NCI-H1417 (cell line): ENCODE data around the gene EFCAB14.
"Not testable (repeated sequence)": the region's sequence is repeated elsewhere in the genome, so short reads cannot be mapped to it uniquely, and the experiment has no call there.

Experiments used
- DNase-seq, 3 experiments: peaks; one replicate each; lab custom pipeline; 2025; lab: John Stamatoyannopoulos, UW

EFCAB14 gene

DNA sequence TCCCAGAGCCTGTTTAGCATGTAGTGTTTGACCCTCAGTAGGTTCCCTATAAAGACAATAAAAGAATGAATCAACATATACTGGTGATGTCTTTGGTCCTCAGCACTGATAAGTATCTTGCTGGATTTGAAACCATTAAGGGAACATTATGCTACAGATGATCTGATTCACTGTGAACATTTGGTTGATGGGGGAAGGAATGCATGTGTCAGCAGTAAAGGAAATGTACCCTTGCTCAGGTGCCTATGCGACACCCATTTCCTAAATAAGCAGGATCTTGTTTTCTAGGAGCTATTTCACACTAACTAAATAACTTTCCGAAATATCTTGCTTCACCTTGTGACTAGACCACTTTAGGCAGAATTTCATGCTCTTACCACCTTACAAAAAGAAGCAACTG is 34.2 kb downstream of the EFCAB14 start:
- DNase-seq = no peak

DNA sequence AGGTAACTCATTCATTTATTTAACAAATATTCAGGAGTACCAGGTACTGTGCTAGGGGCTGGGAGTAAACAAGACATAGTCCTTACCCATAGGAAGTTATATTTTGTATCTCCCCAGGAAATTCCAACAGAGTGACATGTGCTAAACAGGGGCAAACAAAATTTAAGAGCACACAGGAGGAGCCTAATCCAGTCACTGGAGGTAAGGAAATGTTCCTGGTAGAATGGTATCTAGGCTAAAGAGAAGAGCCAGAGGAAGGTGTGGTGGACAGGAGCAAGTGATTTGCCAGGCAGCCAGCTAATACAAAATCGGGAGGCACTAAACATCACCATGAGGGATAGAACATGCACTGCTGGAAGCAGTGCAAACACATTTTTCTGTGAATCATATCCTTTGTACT is 36.9 kb downstream of the EFCAB14 start:
- no peak for DNase-seq

DNA sequence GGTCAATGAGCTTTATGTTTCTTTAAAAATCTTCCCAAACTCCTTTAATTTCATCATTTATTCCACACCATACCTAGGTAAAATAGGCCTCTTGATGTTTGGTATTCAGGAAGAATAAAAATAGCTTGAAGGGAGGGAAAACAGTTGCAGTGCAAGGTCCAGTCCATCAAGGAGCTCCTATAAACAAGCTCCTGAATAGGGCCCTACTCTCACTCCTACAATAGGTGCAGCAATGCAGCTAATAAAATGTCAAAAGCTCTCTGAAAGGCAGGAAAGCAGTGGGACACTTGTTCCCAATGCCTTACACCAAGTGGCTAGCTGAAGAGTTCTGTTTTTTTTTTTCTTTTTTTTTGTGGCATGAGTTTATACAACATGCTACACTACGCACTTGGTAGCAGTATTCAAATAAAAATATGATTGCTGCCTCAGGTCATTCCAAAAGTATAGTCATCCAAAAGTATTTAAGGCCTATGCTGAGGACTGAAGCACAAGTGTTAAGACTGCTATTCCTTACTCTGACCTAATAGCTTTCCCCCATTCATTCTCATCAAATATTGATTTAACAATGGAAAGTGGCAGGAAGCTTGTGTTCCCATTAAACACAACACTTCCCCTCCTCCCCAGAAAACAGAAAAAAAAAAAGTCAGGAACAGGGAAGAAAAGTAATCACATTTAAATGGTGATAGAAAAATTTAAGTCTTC is 37.4 kb downstream of the EFCAB14 start:
- DNase-seq = peak in 1 of 3 experiments; percentile 25

DNA sequence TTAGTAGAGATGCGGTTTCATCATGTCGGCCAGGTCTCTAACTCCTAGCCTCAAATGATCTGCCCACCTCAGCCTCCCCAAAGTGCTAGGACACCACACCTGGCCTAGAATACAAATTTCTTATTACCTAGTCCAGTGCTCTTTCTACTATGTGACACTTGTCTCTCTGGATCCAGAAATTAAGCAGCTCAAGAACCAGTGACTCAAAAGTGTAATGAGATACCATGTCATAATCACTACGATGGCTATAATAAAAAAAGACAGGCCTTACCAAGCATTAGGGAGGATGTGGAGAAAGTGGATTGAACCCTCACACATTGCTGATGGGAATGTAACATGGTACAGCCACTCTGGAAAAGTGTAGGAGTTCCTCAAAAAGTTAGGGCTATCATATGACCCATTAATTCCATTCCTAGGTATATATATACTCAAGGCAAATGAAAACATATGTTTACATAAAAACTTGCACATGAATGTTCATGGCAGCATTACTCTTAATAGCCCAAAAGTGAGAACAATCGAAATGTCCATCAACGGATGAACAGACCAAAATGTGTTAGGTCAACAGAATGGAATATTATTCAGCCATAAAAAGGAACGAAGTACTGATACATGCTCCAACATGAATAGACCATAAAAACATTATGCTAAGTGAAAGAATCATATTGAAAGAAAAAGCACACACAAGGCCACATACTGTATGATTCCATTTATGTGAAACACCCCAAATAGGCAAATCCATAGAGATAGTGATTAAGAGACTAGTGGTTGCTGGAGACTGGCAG is 38.9 kb downstream of the EFCAB14 start:
- no peak for DNase-seq

DNA sequence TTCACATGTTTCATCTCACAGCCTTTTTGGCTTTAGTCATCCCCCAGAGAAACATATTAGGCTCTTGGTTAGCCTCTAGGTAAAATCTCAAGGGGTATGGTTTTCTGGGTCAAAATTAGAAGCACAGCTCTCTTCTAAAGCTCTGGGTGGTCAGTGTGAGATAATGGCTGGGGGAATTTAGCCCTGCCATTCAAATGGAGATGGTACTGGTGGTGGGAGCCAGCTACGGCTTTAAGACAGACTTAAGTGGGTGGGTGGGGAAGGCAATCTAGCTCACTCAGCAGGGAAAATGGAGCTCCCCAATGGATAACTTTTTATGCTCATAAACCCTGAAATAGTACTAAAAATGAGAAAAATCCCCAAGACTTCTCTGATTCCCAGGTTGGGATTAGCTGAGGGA is 41.6 kb downstream of the EFCAB14 start:
- no peak for DNase-seq

DNA sequence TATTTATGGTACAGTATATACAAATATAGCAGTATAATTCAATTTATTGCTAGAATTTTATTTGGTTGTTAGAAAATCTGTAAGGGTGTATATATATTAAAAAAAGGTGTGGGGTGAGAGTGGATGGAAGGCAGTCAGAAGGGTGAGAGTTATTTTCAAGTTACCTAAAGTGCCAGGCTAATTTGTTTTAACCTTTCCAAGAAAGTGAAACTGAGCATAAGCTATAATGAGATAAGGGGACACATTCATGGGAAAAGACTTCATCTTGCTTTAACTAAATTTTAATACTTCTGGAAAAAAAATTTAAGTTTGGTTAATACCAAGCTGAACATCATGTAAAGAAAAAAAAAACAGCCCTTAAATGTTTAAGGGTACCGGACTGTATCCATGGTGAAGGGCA is 42.4 kb downstream of the EFCAB14 start:
- DNase-seq = no peak

DNA sequence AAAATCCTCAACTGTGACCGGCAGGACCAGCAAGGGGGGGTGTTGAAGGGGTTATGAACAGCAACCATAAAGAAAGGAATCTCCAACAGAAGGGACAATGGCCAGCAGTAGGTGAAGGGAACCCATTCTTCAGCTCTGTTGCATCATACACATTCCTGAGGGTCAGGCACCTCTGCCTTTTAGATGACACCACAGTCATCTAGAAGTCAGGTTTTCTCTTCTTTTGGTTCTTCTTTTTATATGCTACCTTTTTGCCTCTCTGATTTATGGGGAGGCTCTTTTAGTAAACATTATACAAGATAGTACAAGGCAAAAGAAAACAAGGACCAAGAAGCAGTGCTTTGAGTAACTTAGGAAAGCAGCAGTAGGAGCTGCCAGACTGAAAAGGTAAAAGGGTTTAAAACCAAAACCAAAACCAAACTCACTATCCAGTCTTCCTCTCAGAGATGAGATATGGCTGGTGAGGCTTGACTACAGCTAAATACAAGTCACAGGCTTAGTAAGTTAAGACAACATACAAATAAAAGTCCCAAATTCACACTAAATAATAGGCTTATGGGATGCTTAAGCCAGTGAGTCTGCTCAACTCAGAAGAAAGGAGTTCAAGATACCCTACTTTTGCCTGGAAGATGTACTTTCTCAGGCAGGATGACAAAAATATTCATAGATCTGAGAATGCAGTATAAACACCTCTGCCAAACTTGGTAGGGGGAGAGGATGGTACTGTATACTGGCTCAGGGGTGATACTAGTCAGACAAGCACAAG is 43.2 kb downstream of the EFCAB14 start:
- no peak for DNase-seq

DNA sequence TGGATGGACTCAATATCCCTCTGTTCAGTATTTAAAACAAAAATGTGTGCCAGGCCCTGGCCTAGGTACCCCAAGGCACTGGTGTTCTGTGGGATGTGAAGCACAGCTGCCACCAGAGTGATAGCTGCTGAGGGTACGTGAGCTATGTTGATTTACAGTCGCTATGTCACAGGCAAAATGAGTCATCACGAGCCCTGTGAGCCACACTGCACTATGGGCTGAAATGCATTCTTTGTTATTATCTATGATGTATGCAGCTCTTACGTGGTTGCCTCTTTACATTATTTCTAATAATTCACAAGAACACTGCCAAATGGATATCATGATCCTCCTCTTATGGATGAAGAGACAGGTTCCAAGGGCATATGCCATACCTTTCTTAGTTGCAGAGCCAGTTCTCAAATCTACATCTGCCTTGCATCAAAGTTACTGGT is 45.1 kb downstream of the EFCAB14 start:
- DNase-seq = no peak

DNA sequence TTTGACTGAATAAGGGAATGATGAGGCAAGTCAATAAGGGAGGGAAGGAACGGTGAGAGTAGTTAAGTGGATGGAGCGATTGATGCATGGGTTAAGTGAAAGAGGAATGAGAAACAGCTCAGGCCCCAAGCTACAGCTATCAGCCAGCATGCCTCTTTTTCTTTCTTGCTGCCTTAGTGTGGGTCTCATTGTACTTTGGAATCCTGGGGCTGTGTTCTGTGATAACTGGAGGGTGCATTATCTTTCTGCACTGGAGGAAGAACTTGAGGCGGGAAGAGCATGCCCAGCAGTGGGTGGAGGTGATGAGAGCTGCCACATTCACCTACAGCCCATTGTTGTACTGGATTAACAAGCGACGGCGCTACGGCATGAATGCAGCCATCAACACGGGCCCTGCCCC is 46.2 kb downstream of the EFCAB14 start:
- no peak for DNase-seq

DNA sequence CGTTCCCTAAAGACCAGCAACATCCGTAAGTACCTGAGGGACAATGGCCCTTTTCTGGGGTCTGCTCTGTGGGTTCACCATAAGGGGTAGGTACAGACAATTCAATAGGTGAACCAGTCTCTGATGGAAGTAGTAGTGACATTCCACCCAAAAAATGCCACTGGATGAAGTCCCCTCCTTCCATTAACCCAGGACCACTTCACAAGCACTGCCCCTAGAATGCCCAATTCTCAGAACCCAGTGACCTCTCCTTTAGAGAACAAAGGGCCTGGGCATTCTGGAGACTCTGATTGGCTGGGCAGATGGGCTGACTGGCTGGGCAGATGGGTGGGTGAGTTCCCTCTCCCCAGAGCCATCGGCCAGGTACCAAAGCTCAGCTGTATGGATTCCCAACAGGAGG is 47.4 kb downstream of the EFCAB14 start, which contains the start of gene TEX38:
Gene TEX38 (plus strand): TSS at position 301 of the 400 bp plus-strand sequence. CDS start 81 bp downstream, at position 382.
- DNase-seq = no peak

DNA sequence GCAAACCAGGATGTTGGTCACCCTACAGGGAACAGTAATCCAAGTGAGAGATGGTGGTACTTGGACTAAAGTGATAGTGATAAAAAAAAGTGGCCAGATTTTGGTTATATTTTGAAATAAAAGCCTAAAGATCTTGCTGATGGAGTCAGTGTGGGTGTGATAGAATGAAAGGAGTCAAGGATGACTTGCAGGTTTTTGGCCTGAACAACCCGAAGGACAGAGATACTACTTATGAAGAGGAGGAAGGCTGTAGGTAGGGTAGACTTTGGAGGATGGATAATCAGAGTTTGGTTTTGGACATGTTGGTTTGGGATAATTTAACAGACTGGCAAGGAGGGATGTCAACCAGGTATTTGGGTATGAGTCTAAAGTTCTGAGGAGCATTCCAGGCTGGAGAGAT is 48.8 kb downstream of the EFCAB14 start:
- no peak for DNase-seq

DNA sequence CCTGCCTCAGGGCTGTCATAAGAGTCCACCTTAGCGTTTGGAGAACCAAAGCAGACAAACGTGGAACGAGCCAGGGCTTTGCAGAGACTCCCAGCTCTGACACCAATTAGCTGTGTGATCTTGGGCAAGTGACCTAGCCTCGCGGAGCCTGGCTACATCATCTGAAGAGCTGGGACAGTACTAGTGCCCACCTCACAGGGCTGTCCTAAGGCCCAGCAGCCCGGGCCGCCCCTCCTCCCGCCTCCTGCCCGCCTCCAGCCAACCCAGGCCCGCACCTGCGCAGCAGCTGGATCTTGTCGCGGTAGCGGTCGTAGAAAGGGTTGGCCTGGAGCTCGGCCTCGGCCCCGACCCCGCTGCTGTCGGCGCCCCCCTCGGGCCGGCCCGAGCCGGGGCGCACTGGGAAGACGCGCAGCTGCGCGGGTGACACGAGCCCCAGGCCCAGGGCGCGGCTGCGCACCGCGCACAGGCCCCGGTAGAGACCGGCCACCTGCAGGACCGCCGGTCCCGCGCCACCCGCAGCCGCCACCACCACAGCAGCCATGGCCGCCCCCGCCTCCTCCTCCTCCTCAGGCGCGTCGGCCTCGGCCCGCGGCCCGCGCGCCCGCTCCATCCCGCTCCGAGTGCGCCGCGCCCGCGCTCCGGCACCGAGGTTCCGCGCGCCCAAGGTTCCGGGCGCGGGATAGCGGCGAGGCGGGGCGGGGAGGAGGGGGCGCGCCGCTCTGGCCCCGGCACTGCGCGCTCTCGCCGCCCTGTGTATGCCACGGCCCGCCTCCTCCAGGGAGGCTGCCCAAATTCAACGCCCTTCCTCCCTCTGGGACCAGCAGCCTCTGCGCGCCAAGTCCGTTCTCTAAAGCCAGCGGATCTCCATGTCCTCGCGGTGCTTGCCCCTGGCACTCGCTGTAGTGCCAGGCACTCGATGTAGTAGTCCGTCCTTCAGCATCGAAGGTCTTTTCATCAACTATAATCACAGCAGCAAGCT is 50.8 kb downstream of the EFCAB14 start, which contains the start of gene ATPAF1:
Gene ATPAF1 (minus strand): TSS at position 583 of the 979 bp plus-strand sequence. CDS start 42 bp downstream, at position 541.
- peak; percentile 75 to 82 (median 78) for DNase-seq

DNA sequence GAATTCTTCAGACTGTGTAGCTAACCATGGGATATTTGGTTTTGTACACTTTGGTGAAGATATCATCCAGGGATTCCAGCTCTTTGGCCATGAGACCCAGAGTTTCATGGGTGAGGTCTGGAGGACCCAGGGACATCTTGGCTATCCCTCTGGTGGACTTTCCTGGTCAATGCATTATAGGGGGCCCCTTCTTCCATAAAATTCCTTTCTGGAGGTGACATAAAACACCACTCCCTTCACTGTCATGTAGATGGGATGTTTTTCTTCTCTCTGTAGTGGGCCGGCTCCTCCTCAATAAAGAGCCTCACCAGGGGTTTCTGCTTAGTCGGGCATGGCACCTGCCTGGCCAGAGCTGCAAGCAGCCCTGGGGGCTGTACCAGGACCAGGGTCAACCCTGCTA is 52.9 kb downstream of the EFCAB14 start:
- DNase-seq = no peak

DNA sequence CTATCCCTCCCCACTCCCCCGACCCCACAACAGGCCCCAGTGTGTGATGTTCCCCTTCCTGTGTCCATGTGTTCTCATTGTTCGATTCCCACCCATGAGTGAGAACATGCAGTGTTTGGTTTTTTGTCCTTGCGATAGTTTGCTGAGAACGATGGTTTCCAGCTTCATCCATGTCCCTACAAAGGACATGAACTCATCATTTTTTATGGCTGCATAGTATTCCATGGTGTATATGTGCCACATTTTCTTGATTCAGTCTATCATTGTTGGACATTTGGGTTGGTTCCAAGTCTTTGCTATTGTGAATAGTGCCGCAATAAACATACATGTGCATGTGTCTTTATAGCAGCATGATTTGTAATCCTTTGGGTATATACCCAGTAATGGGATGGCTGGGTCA is 56.0 kb downstream of the EFCAB14 start:
- not testable (repeated sequence) for DNase-seq

DNA sequence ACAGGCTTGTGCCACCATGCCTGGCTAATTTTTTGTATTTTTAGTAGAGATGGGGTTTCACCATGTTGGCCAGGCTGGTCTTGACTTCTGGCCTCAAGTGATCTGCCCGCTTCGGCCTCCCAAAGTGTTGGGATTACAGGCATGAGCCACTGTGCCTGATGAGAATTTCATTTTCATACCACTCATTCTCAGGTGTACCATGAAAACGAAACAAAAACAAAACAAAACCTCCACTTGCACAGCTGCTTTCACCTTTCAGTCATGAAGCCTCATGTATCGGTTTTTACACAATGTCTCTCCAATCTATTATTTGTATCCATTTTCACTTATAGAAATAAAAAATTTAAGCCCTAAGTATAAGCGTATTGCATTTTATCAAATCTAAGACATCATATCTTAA is 58.8 kb downstream of the EFCAB14 start:
- DNase-seq = not testable (repeated sequence)

DNA sequence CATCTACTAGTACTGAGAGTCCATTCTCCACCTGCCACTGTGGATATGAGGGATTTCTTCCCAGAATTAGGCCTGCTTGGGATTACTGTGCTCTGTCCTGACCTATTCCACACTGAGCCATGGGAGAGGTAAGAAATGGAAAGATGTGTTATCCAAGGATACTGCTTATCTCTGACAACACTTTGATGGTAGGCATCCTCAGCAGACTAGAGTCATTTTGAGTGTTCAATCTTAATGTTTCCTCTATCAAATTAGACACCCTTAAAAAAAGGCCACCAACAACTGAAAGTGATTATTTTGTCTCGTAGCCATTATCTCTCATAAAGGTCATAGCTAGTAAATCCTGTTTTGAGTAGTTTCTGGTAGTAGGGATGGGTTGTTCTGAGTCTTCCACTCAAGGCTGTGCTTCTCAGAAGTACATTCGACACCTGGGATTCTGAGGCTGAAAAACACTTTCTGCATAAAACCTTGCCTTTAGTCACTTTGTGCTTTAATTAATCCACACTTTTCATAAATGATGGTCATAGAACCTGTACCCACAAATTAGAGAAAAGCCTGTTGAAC is 59.5 kb downstream of the EFCAB14 start:
- no peak for DNase-seq

DNA sequence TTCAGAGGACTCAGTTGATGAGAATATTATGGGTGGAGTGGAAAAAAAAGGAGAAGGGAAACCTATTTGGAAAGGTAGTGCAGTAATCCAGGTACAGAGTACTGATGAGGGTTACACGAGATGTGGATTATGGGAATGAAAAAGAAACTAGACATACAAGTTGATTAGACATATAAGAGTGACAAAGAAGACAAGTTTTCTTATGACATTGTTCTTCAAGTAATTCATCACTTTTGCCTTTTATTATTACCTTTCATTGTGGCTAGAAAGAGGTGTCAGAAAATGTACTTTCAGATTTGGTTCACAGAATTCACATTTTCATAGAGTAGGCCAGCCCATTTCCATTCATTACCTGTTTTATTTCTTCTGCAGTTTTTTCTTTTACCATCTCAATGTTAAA is 61.1 kb downstream of the EFCAB14 start:
- DNase-seq = no peak

DNA sequence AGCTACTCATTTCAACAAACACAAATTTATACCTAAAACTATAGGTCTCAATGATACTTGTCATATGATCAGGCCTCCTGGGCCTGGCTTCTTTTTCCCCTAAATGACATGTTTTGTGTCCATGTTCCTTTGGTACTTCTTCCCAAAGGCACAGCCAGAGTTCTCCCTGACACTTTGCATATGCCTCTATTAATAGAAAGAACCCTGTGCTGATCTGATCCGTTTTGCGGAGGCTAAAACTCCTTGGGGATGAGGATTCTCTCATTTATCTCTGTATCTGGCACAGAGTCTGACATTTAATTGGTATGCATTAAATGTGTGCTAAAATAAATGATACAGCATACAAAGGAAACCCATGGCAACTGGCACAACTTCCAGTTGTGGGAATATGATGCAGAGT is 62.3 kb downstream of the EFCAB14 start:
- no peak for DNase-seq

DNA sequence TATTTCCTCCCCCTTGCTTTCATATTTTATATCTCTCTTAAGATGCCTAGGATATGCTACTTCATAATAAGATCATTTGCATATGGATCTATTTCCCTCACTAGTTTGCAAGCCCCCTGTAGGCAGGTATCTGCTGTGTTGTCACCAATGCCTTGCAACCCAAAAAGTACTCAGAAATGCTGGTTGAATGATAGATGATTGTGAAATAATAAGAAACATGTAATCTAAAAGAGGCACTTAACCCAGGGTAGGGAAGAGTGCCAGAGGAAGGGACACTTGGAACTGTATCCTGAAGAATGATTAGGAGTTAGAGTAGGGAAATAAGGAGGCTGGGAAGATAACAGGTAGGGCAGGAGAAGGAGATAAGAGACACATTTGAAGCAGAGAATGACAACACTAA is 63.1 kb downstream of the EFCAB14 start:
- no peak for DNase-seq

DNA sequence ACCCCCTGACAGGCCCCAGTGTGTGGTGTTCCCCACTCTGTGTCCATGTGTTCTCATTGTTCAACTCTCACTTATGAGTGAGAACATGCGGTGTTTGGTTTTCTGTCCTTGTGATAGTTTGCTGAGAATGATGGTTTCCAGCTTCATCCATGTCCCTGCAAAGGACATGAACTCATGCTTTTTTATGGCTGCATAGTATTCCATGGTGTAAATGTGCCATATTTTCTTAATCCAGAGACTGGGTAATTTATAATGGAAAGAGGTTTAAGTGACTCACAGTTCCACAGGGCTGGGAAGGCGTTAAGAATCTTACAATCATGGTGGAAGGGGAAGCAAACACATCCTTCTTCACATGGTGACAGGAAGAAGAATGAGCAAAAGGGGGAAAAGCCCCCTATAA is 64.2 kb downstream of the EFCAB14 start:
- not testable (repeated sequence) for DNase-seq

DNA sequence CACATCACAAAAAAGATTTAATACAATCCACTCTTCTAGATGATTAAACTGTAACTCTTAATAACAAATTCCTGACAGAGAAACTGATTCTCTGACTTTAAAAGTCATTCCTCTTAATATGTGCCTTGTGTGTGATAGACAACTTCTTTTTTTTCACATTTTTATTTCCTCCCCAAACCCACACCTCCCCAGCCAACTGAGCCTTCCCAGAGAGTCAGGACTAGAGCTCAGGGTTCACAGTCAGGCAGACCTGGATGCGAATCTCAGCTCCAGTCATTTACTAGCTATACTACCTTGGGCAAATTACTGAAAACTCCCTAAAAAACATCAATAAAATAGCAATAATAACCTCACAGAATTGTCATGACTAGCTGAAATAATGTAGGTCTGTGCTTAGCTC is 64.9 kb downstream of the EFCAB14 start:
- no peak for DNase-seq
